ENCODE data around the gene HSPA13.
"Not testable (repeated sequence)": the region's sequence is repeated elsewhere in the genome, so short reads cannot be mapped to it uniquely, and the experiment has no call there.

Gene HSPA13

GRCh38 chr21:14382835-14383595 is at the start of gene HSPA13:
Gene HSPA13 (minus strand): TSS chr21:14383146. CDS start chr21:14383119, 27 bp downstream.
- peak; percentile 96 for DNase-seq (ENCODE audit: low read depth)

GRCh38 chr21:14418920-14419319 is 36.0 kb upstream of the HSPA13 start:
- DNase-seq (ENCODE audit: low read depth) = no peak

GRCh38 chr21:14414932-14415508 is 32.1 kb upstream of the HSPA13 start:
- DNase-seq (ENCODE audit: low read depth) = no peak

GRCh38 chr21:14405962-14406361 is 23.0 kb upstream of the HSPA13 start:
- DNase-seq (ENCODE audit: low read depth) = no peak

GRCh38 chr21:14405225-14405624 is 22.3 kb upstream of the HSPA13 start:
- DNase-seq (ENCODE audit: low read depth) = no peak

- no peak for DNase-seq (ENCODE audit: low read depth)
Measured at GRCh38 chr21:14403681-14404318, 20.9 kb upstream of the HSPA13 start.

GRCh38 chr21:14401217-14401616 is 18.3 kb upstream of the HSPA13 start:
- no peak for DNase-seq (ENCODE audit: low read depth)

- DNase-seq (ENCODE audit: low read depth) = no peak
Measured at GRCh38 chr21:14388282-14388681, 5.3 kb upstream of the HSPA13 start.

- no peak for DNase-seq (ENCODE audit: low read depth)
Measured at GRCh38 chr21:14384453-14384852, 1.5 kb upstream of the HSPA13 start.

GRCh38 chr21:14383596-14384180 is 742 bp upstream of the HSPA13 start:
- no peak for DNase-seq (ENCODE audit: low read depth)

- DNase-seq (ENCODE audit: low read depth) = no peak
Measured at GRCh38 chr21:14382486-14382834, 486 bp downstream of the HSPA13 start.

GRCh38 chr21:14376854-14377253 is 6.1 kb downstream of the HSPA13 start:
- no peak for DNase-seq (ENCODE audit: low read depth)

GRCh38 chr21:14366998-14367397 is 15.9 kb downstream of the HSPA13 start:
- DNase-seq (ENCODE audit: low read depth) = no peak

GRCh38 chr21:14361958-14362357 is 21.0 kb downstream of the HSPA13 start:
- no peak for DNase-seq (ENCODE audit: low read depth)

GRCh38 chr21:14358775-14359174 is 24.2 kb downstream of the HSPA13 start:
- DNase-seq (ENCODE audit: low read depth) = no peak

GRCh38 chr21:14356746-14357145 is 26.2 kb downstream of the HSPA13 start:
- DNase-seq (ENCODE audit: low read depth) = no peak

GRCh38 chr21:14354515-14354914 is 28.4 kb downstream of the HSPA13 start:
- no peak for DNase-seq (ENCODE audit: low read depth)

GRCh38 chr21:14353726-14354125 is 29.2 kb downstream of the HSPA13 start:
- no peak for DNase-seq (ENCODE audit: low read depth)

GRCh38 chr21:14353231-14353630 is 29.7 kb downstream of the HSPA13 start:
- DNase-seq (ENCODE audit: low read depth) = no peak

- DNase-seq (ENCODE audit: low read depth) = not testable (repeated sequence)
Measured at GRCh38 chr21:14327346-14327745, 55.6 kb downstream of the HSPA13 start.

GRCh38 chr21:14325595-14325994 is 57.4 kb downstream of the HSPA13 start:
- no peak for DNase-seq (ENCODE audit: low read depth)
